GM18907 (cell line): ENCODE measurements around the gene CDK5.
"Not testable (repeated sequence)": the region's sequence is repeated elsewhere in the genome, so short reads cannot be mapped to it uniquely, and the experiment has no call there.

Experiments used
- ATAC-seq: cut with Tn5 transposase; IDR thresholded peaks from one replicate; pipeline ENCODE4 v1.9.1; 2021; ENCODE audit warnings: mild to moderate bottlenecking, moderate library complexity; ENCODE audit not compliant: unreplicated experiment

Gene CDK5

DNA sequence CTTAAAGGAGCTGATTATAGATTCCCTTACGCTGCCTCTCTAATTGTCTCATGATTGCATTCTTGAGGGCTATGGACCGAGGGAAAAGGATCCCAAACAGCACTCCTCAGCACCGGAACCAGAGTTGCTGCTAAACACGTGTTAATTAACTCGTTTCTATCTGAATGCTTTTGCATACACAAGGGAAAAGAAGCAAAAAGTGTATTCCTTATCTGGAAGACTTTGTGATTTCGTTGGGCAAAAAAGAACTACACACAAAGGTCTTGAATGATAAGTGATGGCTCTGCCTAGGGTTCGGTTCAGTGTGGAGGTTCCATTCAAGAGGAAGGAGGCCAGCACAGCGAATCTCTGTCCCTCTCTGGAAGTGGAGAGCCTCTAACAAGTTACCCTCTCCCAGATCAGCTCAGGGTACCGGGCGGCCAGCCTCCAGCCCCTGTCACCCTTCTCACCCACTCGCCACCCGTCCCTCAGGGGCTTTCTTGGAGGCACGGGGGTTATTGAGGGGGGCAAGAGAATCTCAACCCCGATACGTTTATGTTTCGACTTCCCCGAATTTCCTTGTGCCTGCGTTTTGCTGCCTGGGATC is 1.2 kb upstream of the CDK5 start:
- ATAC-seq, result no peak

GRCh38 chr7:151057989-151058780 is 488 bp upstream of the CDK5 start:
- ATAC-seq, result peak; percentile 90

GRCh38 chr7:151056666-151057505 is 811 bp downstream of the CDK5 start:
- ATAC-seq, result no peak

- no peak for ATAC-seq
These were observed 1.4 kb downstream of the CDK5 start for GRCh38 chr7:151056283-151056665.

DNA sequence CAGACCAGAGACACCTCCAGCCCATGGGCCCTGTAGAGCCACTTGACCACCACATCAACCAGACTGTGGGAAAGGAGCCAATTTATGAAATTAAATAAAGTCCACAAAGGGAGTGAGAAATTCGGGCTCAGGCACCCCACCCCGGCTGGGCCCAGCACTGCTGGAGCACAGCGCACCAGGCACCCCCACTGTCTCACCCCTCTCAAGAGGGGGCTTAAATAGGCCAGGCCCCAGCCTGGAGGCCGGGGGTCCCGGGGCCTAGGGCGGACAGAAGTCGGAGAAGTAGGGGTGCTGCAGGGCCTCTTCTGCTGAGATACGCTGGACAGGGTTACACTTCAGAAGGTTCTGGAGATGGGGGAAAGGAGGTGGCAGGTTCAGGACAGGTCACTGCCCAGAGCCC is 3.9 kb downstream of the CDK5 start:
- ATAC-seq, result no peak

- no peak for ATAC-seq
These were observed 4.6 kb downstream of the CDK5 start for GRCh38 chr7:151053096-151053495.

DNA sequence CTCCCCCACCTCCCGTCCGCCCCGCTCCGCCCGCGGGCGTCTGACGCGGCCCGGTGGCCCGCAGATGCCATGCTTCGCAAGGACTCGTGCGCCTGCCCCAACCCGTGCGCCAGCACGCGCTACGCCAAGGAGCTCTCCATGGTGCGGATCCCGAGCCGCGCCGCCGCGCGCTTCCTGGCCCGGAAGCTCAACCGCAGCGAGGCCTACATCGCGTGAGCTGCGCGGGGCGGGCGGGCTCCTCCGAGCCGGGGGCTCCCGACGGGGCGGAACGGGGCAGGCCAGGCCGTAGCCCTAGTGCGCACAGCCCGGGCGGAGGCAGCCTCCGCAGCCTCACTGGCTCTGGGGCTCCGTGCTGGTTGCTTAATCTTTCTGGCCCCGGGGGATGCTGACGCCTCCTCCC is 6.6 kb downstream of the CDK5 start:
- ATAC-seq, result no peak

- ATAC-seq, result no peak
These were observed 8.7 kb downstream of the CDK5 start for GRCh38 chr7:151048911-151049463.

DNA sequence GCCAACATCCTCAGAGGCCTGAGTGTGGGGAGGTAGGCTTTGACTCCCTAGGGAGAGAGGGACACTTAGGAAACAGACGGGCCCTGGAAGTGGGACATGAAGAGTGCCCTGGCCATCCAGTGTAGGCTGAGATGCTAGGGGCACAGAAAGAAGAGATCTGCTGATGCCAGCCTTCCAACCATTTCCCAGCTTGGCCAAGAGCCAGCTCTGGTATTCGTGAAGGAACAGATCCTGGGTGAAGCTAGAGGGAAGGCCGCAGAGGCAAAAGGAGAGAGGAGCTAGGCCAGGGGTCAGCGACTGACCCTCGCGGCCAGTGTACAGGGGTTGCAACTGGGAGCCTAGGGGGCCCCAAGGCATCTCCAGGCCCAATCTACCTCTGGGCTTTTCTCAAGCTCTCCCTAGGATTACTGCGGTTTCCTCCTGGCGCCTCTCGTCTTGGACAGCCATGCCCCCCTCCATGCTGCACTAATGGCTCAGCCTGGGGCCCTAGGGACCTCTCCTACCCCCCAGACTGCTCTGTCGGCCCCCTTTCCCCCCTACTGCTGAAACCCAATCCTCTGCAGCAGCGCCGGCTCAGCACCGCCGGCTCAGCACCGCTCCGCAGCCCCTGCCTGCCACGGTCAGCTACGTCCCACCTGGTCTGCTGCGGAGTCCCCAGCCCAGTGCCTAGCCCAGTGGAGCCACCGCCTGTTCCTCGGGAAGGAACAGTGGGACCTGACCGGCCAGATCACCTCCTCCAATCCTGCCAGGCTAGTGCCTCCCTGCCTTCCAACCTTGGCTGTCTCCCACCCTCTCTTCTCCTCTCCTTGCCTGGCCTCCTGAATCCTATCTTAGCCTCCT is 9.5 kb downstream of the CDK5 start, which contains the start of gene ASIC3:
Gene ASIC3 (plus strand): TSS at position 556 of the 840 bp plus-strand sequence. CDS start 355 bp downstream, outside the sequence.
- ATAC-seq, result no peak

DNA sequence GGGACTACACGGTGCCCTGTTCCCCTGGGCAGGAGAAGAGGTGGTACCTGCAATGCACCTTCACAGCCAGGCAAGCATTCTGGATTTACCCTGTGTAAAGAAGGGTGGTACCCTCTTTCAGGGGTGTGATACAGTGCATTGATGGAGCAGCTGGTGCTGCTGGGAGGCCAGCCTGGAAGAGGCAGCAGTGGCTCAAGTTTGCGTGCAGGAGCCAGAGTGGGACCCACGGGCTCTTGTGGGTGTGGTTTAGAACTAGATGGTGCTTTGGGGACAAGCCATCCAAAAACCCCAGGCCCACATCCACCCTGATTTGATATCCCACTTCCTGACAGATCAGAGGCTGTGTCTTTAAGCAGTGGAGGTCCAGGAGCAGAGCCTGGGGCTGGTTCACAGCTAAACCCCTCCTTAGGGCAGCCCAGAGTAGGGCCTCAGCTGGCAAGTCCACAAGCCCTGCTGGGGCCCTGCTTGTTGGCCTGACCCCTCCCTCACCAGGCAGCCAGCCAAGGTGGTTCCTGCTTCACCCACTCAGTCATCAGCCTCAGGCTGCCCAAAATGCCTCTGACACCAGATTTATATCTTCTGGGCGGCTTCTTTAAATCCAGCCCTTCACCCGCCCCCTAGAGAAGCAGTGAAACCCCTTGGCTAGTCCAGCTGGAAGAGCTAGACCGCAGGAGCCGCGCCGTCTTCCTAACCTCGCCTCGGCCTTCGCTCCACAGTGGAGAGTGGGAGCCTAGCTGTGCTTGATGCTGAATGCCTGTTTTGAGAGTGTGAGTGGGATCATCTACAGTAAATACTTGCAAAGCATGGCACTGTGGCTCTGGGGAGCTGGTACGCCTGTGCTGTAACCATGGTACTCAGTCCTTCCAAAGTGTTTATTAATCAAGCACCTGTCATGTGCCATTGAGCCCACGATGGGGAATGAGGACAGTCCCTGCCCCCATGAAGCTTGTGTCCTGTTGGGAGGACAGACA is 10.8 kb downstream of the CDK5 start:
- ATAC-seq, result no peak

DNA sequence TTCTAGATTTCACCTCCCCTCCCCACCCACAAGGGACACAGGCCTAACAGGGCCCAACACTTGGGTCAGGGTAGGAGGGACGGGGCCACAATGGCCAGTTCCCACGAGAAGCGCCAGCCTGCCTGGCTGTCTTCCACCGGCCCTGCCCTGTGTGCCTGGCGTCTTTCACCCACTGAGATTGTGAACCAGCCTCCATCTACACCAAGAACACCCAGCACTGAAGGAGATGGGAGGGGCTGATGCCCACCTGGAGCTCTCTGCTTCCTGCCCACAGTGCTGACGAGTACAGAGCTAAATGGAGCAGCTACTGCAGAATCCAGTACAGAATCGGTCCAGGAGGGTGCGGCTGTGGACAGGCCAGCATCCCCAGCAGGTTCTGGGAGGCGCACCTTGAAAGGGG is 11.7 kb downstream of the CDK5 start:
- ATAC-seq, result no peak

DNA sequence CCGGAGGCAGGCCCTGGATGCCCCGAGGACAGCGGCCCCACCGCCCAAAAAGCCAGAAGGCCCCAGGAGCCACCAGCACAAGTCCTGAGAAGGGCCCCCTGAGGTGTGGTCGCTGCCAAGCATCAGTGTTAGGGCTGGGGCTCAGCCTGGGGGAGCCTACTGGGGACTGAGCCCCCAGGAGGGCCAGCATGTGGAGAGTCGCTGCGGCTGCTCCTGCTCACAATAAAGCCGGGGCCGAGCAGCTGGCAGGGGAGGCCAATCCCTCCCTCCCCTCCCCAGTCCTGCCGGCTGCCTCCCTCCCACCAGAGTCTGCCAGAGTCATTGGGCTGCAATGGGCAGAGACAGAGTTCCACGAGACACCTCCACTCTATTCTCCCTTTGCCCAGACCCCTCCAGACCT is 12.4 kb downstream of the CDK5 start:
- ATAC-seq, result no peak

DNA sequence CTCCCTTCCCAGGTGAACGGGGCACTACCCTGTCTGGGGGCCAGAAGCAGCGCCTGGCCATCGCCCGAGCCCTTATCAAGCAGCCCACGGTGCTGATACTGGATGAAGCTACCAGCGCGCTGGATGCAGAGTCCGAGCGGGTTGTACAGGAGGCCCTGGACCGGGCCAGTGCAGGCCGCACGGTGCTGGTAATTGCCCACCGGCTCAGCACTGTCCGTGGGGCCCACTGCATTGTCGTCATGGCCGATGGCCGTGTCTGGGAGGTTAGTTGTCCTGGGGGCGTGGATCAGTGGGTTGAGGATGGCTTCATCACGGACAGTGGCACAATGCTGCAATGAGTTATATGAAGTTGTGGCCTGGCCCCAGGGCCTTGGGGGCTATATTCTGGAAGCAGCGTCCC is 13.7 kb downstream of the CDK5 start:
- no peak for ATAC-seq

DNA sequence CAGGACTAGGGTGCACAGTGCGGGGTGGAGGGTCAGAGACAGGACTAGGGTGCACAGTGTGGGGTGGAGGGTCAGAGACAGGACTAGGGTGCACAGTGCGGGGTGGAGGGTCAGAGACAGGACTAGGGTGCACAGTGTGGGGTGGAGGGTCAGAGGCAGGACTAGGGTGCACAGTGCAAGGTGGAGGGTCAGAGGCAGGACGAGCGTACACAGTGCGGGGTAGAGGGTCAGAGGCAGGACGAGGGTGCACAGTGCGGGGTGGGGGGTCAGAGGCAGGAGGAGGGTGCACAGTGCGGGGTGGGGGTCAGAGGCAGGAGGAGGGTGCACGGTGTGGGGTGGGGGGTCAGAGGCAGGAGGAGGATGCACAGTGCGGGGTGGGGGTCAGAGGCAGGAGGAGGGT is 14.2 kb downstream of the CDK5 start:
- not testable (repeated sequence) for ATAC-seq

DNA sequence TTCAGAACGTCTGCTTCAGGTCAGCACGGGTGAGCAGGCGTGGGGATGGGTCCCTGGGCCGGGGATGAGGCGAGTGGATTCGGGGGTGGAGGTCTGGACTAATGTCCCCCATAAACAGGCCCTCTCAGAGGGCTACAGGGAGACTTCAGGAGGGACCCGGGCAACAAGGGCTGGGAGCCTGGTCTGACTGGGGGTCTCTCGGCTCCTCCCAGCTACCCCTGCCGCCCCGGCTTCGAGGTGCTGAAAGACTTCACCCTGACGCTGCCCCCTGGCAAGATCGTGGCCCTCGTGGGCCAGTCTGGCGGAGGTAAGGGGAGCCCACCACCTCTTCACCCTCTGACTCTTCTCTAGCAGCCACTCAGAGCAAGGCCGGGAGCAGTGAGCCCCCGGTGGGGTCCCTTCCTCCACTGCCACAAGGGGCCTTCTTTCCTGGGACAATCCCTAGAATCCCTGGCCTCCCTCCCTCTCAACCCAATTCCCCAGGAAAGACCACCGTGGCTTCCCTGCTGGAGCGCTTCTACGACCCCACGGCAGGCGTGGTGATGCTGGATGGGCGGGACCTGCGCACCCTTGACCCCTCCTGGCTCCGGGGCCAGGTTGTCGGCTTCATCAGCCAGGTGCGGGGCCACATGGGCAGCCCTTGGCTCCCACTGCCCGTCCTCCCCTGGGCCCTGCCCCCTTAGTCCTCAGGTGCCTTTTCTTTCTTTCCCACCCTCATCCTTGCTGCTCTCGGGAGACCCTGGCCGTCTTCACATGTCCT is 16.9 kb downstream of the CDK5 start:
- ATAC-seq, result no peak

GRCh38 chr7:151039850-151040548 is 17.7 kb downstream of the CDK5 start:
- ATAC-seq, result no peak

GRCh38 chr7:151038951-151039849 is 18.5 kb downstream of the CDK5 start:
- no peak for ATAC-seq
